HepG2 (cell line): Measurements from ENCODE around the gene LRRC28. TPM values are rescaled to one million over a fixed set of nuclear protein-coding genes. Genes with fewer than 3 reads are reported as not detected.

Experiments
- ATAC-seq: fragments of 200-7000 bp; cut with Tn5 transposase; 3 replicates; pipeline ENCODE4 v1.9.1; 2020; ENCODE audit warnings: mild to moderate bottlenecking, moderate library complexity
- BruUV-seq: library from RNA; stranded (reverse); fragments of 400-500 nt; replicated peaks from 2 replicates; lab custom pipeline; 2021; lab: Mats Ljungman, UMichigan
- CTCF ChIA-PET: fragments of 300-600 bp; formaldehyde crosslinking; extraction: SDS; loops from one replicate; lab custom pipeline; 2021; ENCODE audit warnings: low total read pairs, inconsistent platforms, low intra/inter-chr PET ratio; lab: Yijun Ruan, JAX
- POLR2A ChIA-PET: fragments of 350-600 bp; sonication (Branson Sonifier 250); formaldehyde crosslinking; loops from one replicate; lab custom pipeline; 2020; ENCODE audit warnings: antibody characterized with exemption, inconsistent platforms; lab: Yijun Ruan, JAX
- DNase-seq: peaks from one replicate; pipeline ENCODE4 v3.0.0-alpha.2; 2015; ENCODE audit warnings: low spot score
- FAIRE-seq: peaks from 3 replicates; lab custom pipeline; 2011; peaks lifted over from hg19 to GRCh38; lab: Jason Lieb, UNC
- H2AFZ ChIP-seq: one replicate; pipeline ENCODE4 v1.6.1; 2011; ENCODE audit warnings: low read length, inconsistent platforms
- H3K27ac ChIP-seq: fragments of 300-600 bp; 3 replicates; pipeline ENCODE4 v1.8.0; 2011; ENCODE audit warnings: mixed run types, mild to moderate bottlenecking, mixed read lengths, low read length, inconsistent platforms; ENCODE audit not compliant: insufficient read depth; ENCODE audit errors: extremely low read length
- H3K27me3 ChIP-seq, 2 experiments: fragments of 200-600 bp in 1 of 2; 2 replicates in 1 of 2; 3 replicates in 1 of 2; pipeline versions ENCODE4 v1.6.0 to v1.8.0; 2011; ENCODE audit warnings: low read length in 2 of 2, mild to moderate bottlenecking in 2 of 2, moderate library complexity in 2 of 2, inconsistent platforms in 1 of 2; ENCODE audit not compliant: insufficient read depth in 2 of 2, control insufficient read depth in 1 of 2
- H3K36me3 ChIP-seq, 2 experiments: fragments of 200-600 bp in 1 of 2; replicated peaks in 1 of 2; 2 replicates in 1 of 2; 3 replicates in 1 of 2; pipeline versions ENCODE4 v1.5.1 to v1.8.0; 2011; ENCODE audit warnings: low read length in 2 of 2, inconsistent platforms in 1 of 2; ENCODE audit not compliant: insufficient read depth in 2 of 2, control insufficient read depth in 1 of 2
- H3K4me1 ChIP-seq: 2 replicates; pipeline ENCODE4 v1.5.1; 2012; ENCODE audit warnings: low read length, inconsistent platforms; ENCODE audit not compliant: insufficient read depth
- H3K4me2 ChIP-seq: 2 replicates; pipeline ENCODE4 v1.6.0; 2011; ENCODE audit warnings: low read depth, low read length, inconsistent platforms
- H3K4me3 ChIP-seq, 3 experiments: fragments of 200-600 bp in 1 of 3; sonication (generic), shearing (Covaris generic) in 1 of 3; replicated peaks in 1 of 3; 2 replicates each; pipeline ENCODE4 v1.5.1; 2011 to 2016; ENCODE audit warnings: low read length in 3 of 3, inconsistent platforms in 2 of 3, low read depth in 2 of 3, mild to moderate bottlenecking in 2 of 3, control low read depth in 1 of 3, mixed read lengths in 1 of 3; ENCODE audit not compliant: insufficient read depth in 1 of 3
- H3K79me2 ChIP-seq: one replicate; pipeline ENCODE4 v1.6.1; 2011; ENCODE audit warnings: low read length, inconsistent platforms; ENCODE audit not compliant: insufficient read depth
- H3K9ac ChIP-seq: 2 replicates; pipeline ENCODE4 v1.6.0; 2011; ENCODE audit warnings: mild to moderate bottlenecking, low read depth, low read length, inconsistent platforms; ENCODE audit not compliant: insufficient read depth
- H3K9me3 ChIP-seq: 2 replicates; pipeline ENCODE4 v1.5.1; 2012; ENCODE audit warnings: mild to moderate bottlenecking, low read length
- H4K20me1 ChIP-seq: 2 replicates; pipeline ENCODE4 v1.6.0; 2011; ENCODE audit warnings: inconsistent platforms, mild to moderate bottlenecking, low read length, moderate library complexity; ENCODE audit not compliant: insufficient read depth
- CC2D1A ChIP-seq: sonication (generic); formaldehyde crosslinking; IDR thresholded peaks from 2 replicates; pipeline ENCODE4 v1.8.1; 2023; ENCODE audit warnings: mild to moderate bottlenecking, missing genetic modification reagents
- CEBPB ChIP-seq: IDR thresholded peaks from 2 replicates; pipeline ENCODE4 v1.6.1; 2011; ENCODE audit warnings: low read depth, low read length, improper control_type of control experiment, borderline replicate concordance
- DR1 ChIP-seq: sonication (generic); formaldehyde crosslinking; IDR thresholded peaks from 2 replicates; pipeline ENCODE4 v1.8.0; 2021; ENCODE audit warnings: mild to moderate bottlenecking, missing genetic modification reagents, inconsistent platforms
- DRAP1 ChIP-seq: IDR thresholded peaks from 2 replicates; pipeline ENCODE4 v1.6.1; 2016; ENCODE audit warnings: missing genetic modification reagents, missing compliant biosample characterization
- POLR2AphosphoS2 ChIP-seq: IDR thresholded peaks from 2 replicates; pipeline ENCODE4 v1.6.1; 2011; ENCODE audit warnings: low read depth, low read length, improper control_type of control experiment
- SMARCC2 ChIP-seq: fragments of 450-650 bp; IDR thresholded peaks from 2 replicates; pipeline ENCODE4 v1.6.1; 2017; ENCODE audit warnings: antibody characterized with exemption, mild to moderate bottlenecking
- ZMYM3 ChIP-seq: sonication (generic); formaldehyde crosslinking; IDR thresholded peaks from 2 replicates; pipeline ENCODE4 v1.5.1; 2020; ENCODE audit warnings: mild to moderate bottlenecking, missing genetic modification reagents
- ZNF235 ChIP-seq: sonication (generic); formaldehyde crosslinking; IDR thresholded peaks from 2 replicates; pipeline ENCODE4 v1.8.1; 2023; ENCODE audit warnings: mild to moderate bottlenecking, missing genetic modification reagents, borderline replicate concordance
- ZNF263 ChIP-seq: sonication (generic); formaldehyde crosslinking; IDR thresholded peaks from 2 replicates; pipeline ENCODE4 v1.4.0; 2020; ENCODE audit warnings: missing genetic modification reagents
- ZNF350 ChIP-seq: sonication (generic); formaldehyde crosslinking; IDR thresholded peaks from 2 replicates; pipeline ENCODE4 v1.4.0; 2020; ENCODE audit warnings: mild to moderate bottlenecking, low read depth, missing genetic modification reagents, borderline replicate concordance
- ZNF383 ChIP-seq: sonication (generic); formaldehyde crosslinking; IDR thresholded peaks from 2 replicates; pipeline ENCODE4 v1.4.0; 2020; ENCODE audit warnings: missing genetic modification reagents, mild to moderate bottlenecking, borderline replicate concordance
- WGBS: methylation state at CpG from one replicate; pipeline ENCODE4 v1.1.6; 2017; ENCODE audit warnings: low lambda C conversion rate; 5-methylcytosine and 5-hydroxymethylcytosine counted together
- in situ Hi-C: cut with HindIII; loops from 2 replicates; pipeline ENCODE4 v1.10.0; 2017; ENCODE audit warnings: low pct_unique_long_range_greater_than_20kb; ENCODE audit not compliant: extremely low pct_ligation_motif_present
- intact Hi-C: fragments of 100-400 bp; cut with micrococcal nuclease; formaldehyde crosslinking; loops from one replicate; pipeline ENCODE4 v1.10.0; 2022; ENCODE audit not compliant: unreplicated experiment
- polyA plus RNA-seq, 8 experiments: library from polyadenylated mRNA; depleted of rRNA in 3 of 8; stranded (reverse) in 7 of 8; unstranded in 1 of 8; fragments of >200 nt; fragmentation: Illumina TruSeq in 4 of 8; extraction: Trizol in 4 of 8; gene quantifications; 2 replicates each; pipeline versions ENCODE4 v1.2.1 to v1.2.3, GENCODE V29; 2011 to 2016; ENCODE audit warnings: low read depth in 4 of 8, missing spikeins in 1 of 8, mixed read lengths in 1 of 8; ENCODE audit not compliant: insufficient read depth in 1 of 8
- total RNA-seq, 5 experiments: library from RNA; depleted of rRNA; stranded (reverse); fragments of >200 nt; fragmentation: Illumina TruSeq; extraction: Trizol; gene quantifications; 2 replicates each; pipeline ENCODE4 v1.2.3, GENCODE V29; 2016; ENCODE audit warnings: low read depth in 1 of 5

LRRC28 gene
- total and polyA plus RNA-seq, 2 of the 13 experiments (the other 11 are each of a cell fraction or from before 2014, with no cell fraction given), result 17.5 to 21.3 TPM

DNA sequence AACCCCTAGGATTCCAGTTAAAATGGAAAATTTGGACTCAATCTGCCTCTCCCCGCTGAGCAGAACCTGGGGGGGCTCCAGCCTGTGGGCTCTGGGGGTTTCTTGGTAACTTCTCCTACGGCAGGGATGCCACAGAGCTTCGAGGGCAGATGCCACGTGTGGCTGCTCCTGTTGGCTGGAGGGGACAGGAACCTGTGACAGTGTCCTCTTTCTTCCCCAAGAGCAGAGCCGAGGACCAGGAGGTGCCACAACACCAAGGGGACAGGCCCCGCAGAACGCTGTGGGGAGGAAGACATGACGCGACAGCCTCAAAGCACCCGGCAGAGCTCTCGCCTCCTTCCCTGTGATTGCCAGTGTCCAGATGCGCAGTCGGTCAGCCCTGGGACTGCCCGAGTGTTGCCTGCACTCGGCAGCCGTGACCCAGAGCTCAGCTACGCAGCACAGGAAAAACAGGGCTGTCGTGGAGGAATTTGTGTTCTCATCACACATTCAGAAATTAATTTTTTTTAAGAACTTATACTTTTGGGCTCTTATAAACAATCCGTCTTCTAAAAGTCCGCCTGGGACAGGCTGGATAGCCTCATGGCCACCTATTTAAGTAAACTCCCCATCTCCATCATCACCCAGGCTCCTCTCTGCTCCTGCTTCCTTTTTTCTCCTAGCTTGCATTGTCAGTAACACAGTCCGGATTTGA is 182.6 kb downstream of the LRRC28 start:
- no peaks in the 10 kb centered on the region for H3K36me3 ChIP-seq
- peak overlapping the region in 1 of 3 experiments; percentile 28; a peak in 1 of 6 replicates for H3K4me3 ChIP-seq
- no peaks in the 10 kb centered on the region for H4K20me1 ChIP-seq
- peaks cover 48% of the 10 kb centered on the region for H3K4me1 ChIP-seq
- 64% methylated on average over 5 of the region's 21 CpGs for WGBS
- peaks cover 9 to 78% of the 10 kb centered on the region in 2 experiments for H3K27me3 ChIP-seq
- no peak overlapping the region for H3K27ac ChIP-seq
- FAIRE-seq, result no peak
- ATAC-seq, result no peak
- no peaks in the 10 kb centered on the region for H3K9me3 ChIP-seq
- H3K79me2 ChIP-seq, result no peaks in the 10 kb centered on the region
- DNase-seq, result no peak
- in situ Hi-C loops (loop anchor here (10.0 kb wide), 1 partner anchor 131 kb away; the partner anchor contains the start of gene MEF2A), intact Hi-C loops (no loop called here)
- POLR2A ChIA-PET, result interaction anchor here (1.1 kb wide), 1 partner anchor 8 kb away, joined by 4 read pairs; no protein-coding TSS in a partner anchor
- CTCF ChIA-PET, result no interaction called here
- peak overlapping the region; percentile 38; the same call in 1 of the 2 replicates for H3K4me2 ChIP-seq
- TF ChIP-seq DR1 (no peak), CEBPB (no peak), DRAP1 (CRISPR knock-in tag) (no peak), ZNF263 (CRISPR knock-in tag) (no peak), ZNF383 (no peak), ZNF350 (no peak), SMARCC2 (no peak), POLR2AphosphoS2 (no peak), ZNF235 (CRISPR knock-in tag) (no peak), CC2D1A (CRISPR knock-in tag) (no peak), ZMYM3 (CRISPR knock-in tag) (no peak)
- H2AFZ ChIP-seq, result no peak overlapping the region
- no peak overlapping the region for H3K9ac ChIP-seq
- BruUV-seq, result no TSS peak
